Astrocyte (in vitro differentiated cells and primary cell): Measurements from ENCODE around the gene SEMA3A. TPM values are rescaled to one million over a fixed set of nuclear protein-coding genes. Genes with fewer than 3 reads are reported as not detected.

Source experiments
- DNase-seq: peaks from one replicate; pipeline ENCODE4 v3.0.0-alpha.2; 2010; ENCODE audit warnings: low read depth
- FAIRE-seq: peaks from 2 replicates; lab custom pipeline; 2011; peaks lifted over from hg19 to GRCh38; lab: Jason Lieb, UNC
- H2AFZ ChIP-seq: 2 replicates; pipeline ENCODE4 v1.6.0; 2012; ENCODE audit warnings: low read depth, low read length, inconsistent platforms
- H3K27ac ChIP-seq: 2 replicates; pipeline ENCODE4 v1.5.1; 2011; ENCODE audit warnings: low read depth, low read length, inconsistent platforms
- H3K27me3 ChIP-seq: 2 replicates; pipeline ENCODE4 v1.6.0; 2011; ENCODE audit warnings: low read length, inconsistent platforms; ENCODE audit not compliant: insufficient read depth
- H3K36me3 ChIP-seq: 2 replicates; pipeline ENCODE4 v1.5.1; 2011; ENCODE audit warnings: low read length, inconsistent platforms; ENCODE audit not compliant: insufficient read depth
- H3K4me1 ChIP-seq: 2 replicates; pipeline ENCODE4 v1.5.1; 2011; ENCODE audit warnings: low read length, inconsistent platforms; ENCODE audit not compliant: insufficient read depth
- H3K4me2 ChIP-seq: 2 replicates; pipeline ENCODE4 v1.6.0; 2012; ENCODE audit warnings: low read length, inconsistent platforms
- H3K4me3 ChIP-seq: 2 replicates; pipeline ENCODE4 v1.5.1; 2011; ENCODE audit warnings: low read depth, mild to moderate bottlenecking, low read length, inconsistent platforms; ENCODE audit not compliant: insufficient read depth
- H3K79me2 ChIP-seq: 2 replicates; pipeline ENCODE4 v1.6.0; 2012; ENCODE audit warnings: mild to moderate bottlenecking, low read length, inconsistent platforms; ENCODE audit not compliant: insufficient read depth
- H3K9ac ChIP-seq: 2 replicates; pipeline ENCODE4 v1.6.0; 2012; ENCODE audit warnings: mild to moderate bottlenecking, low read length, inconsistent platforms
- H3K9me3 ChIP-seq: 2 replicates; pipeline ENCODE4 v1.5.1; 2012; ENCODE audit warnings: low read depth, mild to moderate bottlenecking, low read length, inconsistent platforms; ENCODE audit not compliant: insufficient read depth
- H4K20me1 ChIP-seq: 2 replicates; pipeline ENCODE4 v1.6.0; 2012; ENCODE audit warnings: low read length, inconsistent platforms; ENCODE audit not compliant: insufficient read depth
- H3K27ac Mint-ChIP-seq: one replicate; pipeline ENCODE4 v1.8.0; 2021; ENCODE audit warnings: mild to moderate bottlenecking, mixed read lengths; ENCODE audit not compliant: unreplicated experiment
- H3K27me3 Mint-ChIP-seq: one replicate; pipeline ENCODE4 v1.8.0; 2021; ENCODE audit warnings: low read depth, mixed read lengths; ENCODE audit not compliant: unreplicated experiment
- H3K36me3 Mint-ChIP-seq: one replicate; pipeline ENCODE4 v1.8.0; 2021; ENCODE audit warnings: low read depth, mixed read lengths; ENCODE audit not compliant: unreplicated experiment
- H3K4me1 Mint-ChIP-seq: one replicate; pipeline ENCODE4 v1.8.0; 2021; ENCODE audit warnings: low read depth, mixed read lengths; ENCODE audit not compliant: unreplicated experiment
- H3K4me3 Mint-ChIP-seq: one replicate; pipeline ENCODE4 v1.8.0; 2021; ENCODE audit warnings: mild to moderate bottlenecking, moderate library complexity, mixed read lengths; ENCODE audit not compliant: unreplicated experiment
- H3K9me3 Mint-ChIP-seq: one replicate; pipeline ENCODE4 v1.8.0; 2021; ENCODE audit warnings: mild to moderate bottlenecking, mixed read lengths; ENCODE audit not compliant: unreplicated experiment
- CTCF ChIP-seq: IDR thresholded peaks from 2 replicates; pipeline ENCODE4 v1.5.1; 2011; ENCODE audit warnings: low read depth, mild to moderate bottlenecking, inconsistent platforms, low read length, moderate library complexity; ENCODE audit not compliant: insufficient read depth
- EZH2 ChIP-seq: IDR thresholded peaks from 2 replicates; pipeline ENCODE4 v1.6.1; 2012; ENCODE audit warnings: mild to moderate bottlenecking, low read length, inconsistent platforms; ENCODE audit not compliant: insufficient read depth
- total RNA-seq: library from RNA; stranded (reverse); gene quantifications from 2 replicates; pipeline ENCODE4 v1.2.1, GENCODE V29; 2021

The SEMA3A gene
- total RNA-seq, 1 donor from 2014 or later: 31.3 TPM

GRCh38 chr7:84161398-84161797, 33.2 kb downstream of the SEMA3A start:
- Histone ChIP-seq H3K4me2 (no peak overlapping the region), H3K79me2 (peaks cover 6% of the 10 kb centered on the region), H4K20me1 (no peaks in the 10 kb centered on the region), H3K36me3 (no peaks in the 10 kb centered on the region), H3K4me3 (no peak overlapping the region), H3K9me3 (no peaks in the 10 kb centered on the region), H3K27me3 (no peaks in the 10 kb centered on the region), H3K9ac (no peak overlapping the region), H2AFZ (no peak overlapping the region), H3K4me1 (peaks cover 6% of the 10 kb centered on the region), H3K27ac (no peak overlapping the region)
- no peak for TF ChIP-seq EZH2
- TF ChIP-seq CTCF: no peak
- Mint-ChIP-seq H3K4me3 (no peak overlapping the region), H3K27ac (no peak overlapping the region), H3K4me1 (peaks cover 7% of the 10 kb centered on the region), H3K36me3 (no peaks in the 10 kb centered on the region), H3K27me3 (no peaks in the 10 kb centered on the region), H3K9me3 (peaks cover 2% of the 10 kb centered on the region)
- DNase-seq: no peak
- FAIRE-seq: no peak

- H3K27ac Mint-ChIP-seq: no peak overlapping the region
Measured at GRCh38 chr7:84159435-84159834, 35.2 kb downstream of the SEMA3A start.

More at GRCh38 chr7:84159435-84159834, 35.2 kb downstream of the SEMA3A start:
- no peak overlapping the region for H3K9ac ChIP-seq
- H3K27me3 ChIP-seq: no peaks in the 10 kb centered on the region
- Mint-ChIP-seq H3K4me3 (no peak overlapping the region), H3K36me3 (no peaks in the 10 kb centered on the region), H3K27me3 (no peaks in the 10 kb centered on the region), H3K4me1 (peaks cover 7% of the 10 kb centered on the region), H3K9me3 (no peaks in the 10 kb centered on the region)
- H3K4me3 ChIP-seq: no peak overlapping the region
- DNase-seq: no peak
- H3K9me3 ChIP-seq: no peaks in the 10 kb centered on the region
- H3K79me2 ChIP-seq: peaks cover 6% of the 10 kb centered on the region
- TF ChIP-seq CTCF (no peak), EZH2 (no peak)
- no peak overlapping the region for H3K27ac ChIP-seq
- FAIRE-seq: no peak
- no peak overlapping the region for H2AFZ ChIP-seq
- no peak overlapping the region for H3K4me2 ChIP-seq
- no peaks in the 10 kb centered on the region for H4K20me1 ChIP-seq
- H3K36me3 ChIP-seq: no peaks in the 10 kb centered on the region
- peaks cover 6% of the 10 kb centered on the region for H3K4me1 ChIP-seq
